Stimulated activated CD4-positive, alpha-beta T cell treated with anti-CD3 and anti-CD28 coated beads, Interleukin-15, amount 100 ng/mL, for 1 hour (primary cell): ENCODE measurements around the gene TBC1D2.
"Not testable (repeated sequence)": the region's sequence is repeated elsewhere in the genome, so short reads cannot be mapped to it uniquely, and the experiment has no call there.

Experiments
- DNase-seq, 2 donors: peaks; one replicate each; pipeline ENCODE4 v3.0.0-alpha.2; 2020; ENCODE audit warnings: low read depth in 1 of 2, low spot score in 1 of 2

Gene TBC1D2

GRCh38 chr9:98255578-98256296 lies at the start of gene TBC1D2:
Gene TBC1D2 (minus strand): TSS chr9:98255649. CDS start chr9:98255541, 108 bp downstream.
- peak; percentile 97 to 98 for DNase-seq

- DNase-seq = no peak
Measured at GRCh38 chr9:98304381-98304780, 48.9 kb upstream of the TBC1D2 start.

- DNase-seq = no peak
Measured at GRCh38 chr9:98303633-98304125, 48.2 kb upstream of the TBC1D2 start.

- DNase-seq = no peak
Measured at GRCh38 chr9:98302938-98303632, 47.6 kb upstream of the TBC1D2 start.

GRCh38 chr9:98302150-98302549 lies 46.7 kb upstream of the TBC1D2 start:
- no peak for DNase-seq

- DNase-seq = no peak
Measured at GRCh38 chr9:98300611-98301010, 45.2 kb upstream of the TBC1D2 start.

- DNase-seq = no peak
Measured at GRCh38 chr9:98298476-98298875, 43.0 kb upstream of the TBC1D2 start.

GRCh38 chr9:98295824-98296223 lies 40.4 kb upstream of the TBC1D2 start:
- DNase-seq = no peak

- DNase-seq = no peak
Measured at GRCh38 chr9:98291820-98292219, 36.4 kb upstream of the TBC1D2 start.

- DNase-seq = no peak
Measured at GRCh38 chr9:98290411-98290810, 35.0 kb upstream of the TBC1D2 start.

- DNase-seq = no peak
Measured at GRCh38 chr9:98289614-98290201, 34.3 kb upstream of the TBC1D2 start.

- no peak for DNase-seq
Measured at GRCh38 chr9:98288881-98289280, 33.4 kb upstream of the TBC1D2 start.

GRCh38 chr9:98287384-98287783 lies 31.9 kb upstream of the TBC1D2 start:
- no peak for DNase-seq

- no peak for DNase-seq
Measured at GRCh38 chr9:98285446-98285845, 30.0 kb upstream of the TBC1D2 start.

GRCh38 chr9:98284754-98285153 lies 29.3 kb upstream of the TBC1D2 start:
- no peak for DNase-seq

GRCh38 chr9:98283143-98283542 lies 27.7 kb upstream of the TBC1D2 start:
- DNase-seq = not testable (repeated sequence)

GRCh38 chr9:98281281-98281680 lies 25.8 kb upstream of the TBC1D2 start:
- DNase-seq = no peak

GRCh38 chr9:98280574-98280973 lies 25.1 kb upstream of the TBC1D2 start:
- no peak for DNase-seq

- DNase-seq = no peak
Measured at GRCh38 chr9:98280162-98280561, 24.7 kb upstream of the TBC1D2 start.

GRCh38 chr9:98276907-98277469 lies 21.5 kb upstream of the TBC1D2 start:
- no peak for DNase-seq

- DNase-seq = no peak
Measured at GRCh38 chr9:98275159-98275558, 19.7 kb upstream of the TBC1D2 start.

GRCh38 chr9:98272083-98272482 lies 16.6 kb upstream of the TBC1D2 start:
- DNase-seq = no peak
